HUES6 (cell line): ENCODE measurements around the gene NCKAP5.
"Not testable (repeated sequence)": the region's sequence is repeated elsewhere in the genome, so short reads cannot be mapped to it uniquely, and the experiment has no call there.

Source experiments
- H3K27ac ChIP-seq: 2 replicates; pipeline ENCODE4 v1.7.0; 2013; ENCODE audit warnings: low read depth, mild to moderate bottlenecking, low read length, inconsistent platforms
- H3K27me3 ChIP-seq: 2 replicates; pipeline ENCODE4 v1.6.1; 2013; ENCODE audit warnings: low read length; ENCODE audit not compliant: control insufficient read depth, insufficient read depth
- H3K36me3 ChIP-seq: 2 replicates; pipeline ENCODE4 v1.6.1; 2013; ENCODE audit warnings: low read length; ENCODE audit not compliant: control insufficient read depth, insufficient read depth
- H3K4me1 ChIP-seq: 2 replicates; pipeline ENCODE4 v1.6.1; 2013; ENCODE audit warnings: low read length; ENCODE audit not compliant: control insufficient read depth, insufficient read depth
- H3K4me3 ChIP-seq: 2 replicates; pipeline ENCODE4 v1.5.1; 2013; ENCODE audit warnings: low read depth, low read length
- H3K9ac ChIP-seq: one replicate; pipeline ENCODE4 v1.6.1; 2013; ENCODE audit warnings: mild to moderate bottlenecking, low read length
- H3K9me3 ChIP-seq: 2 replicates; pipeline ENCODE4 v1.6.1; 2013; ENCODE audit warnings: low read depth, low read length; ENCODE audit not compliant: control insufficient read depth, insufficient read depth

NCKAP5 gene

GRCh38 chr2:132715386-132716351 is 852.6 kb downstream of the NCKAP5 start:
- no peak overlapping the region for H3K4me3 ChIP-seq
- H3K9ac ChIP-seq: no peak overlapping the region
- no peaks in the 10 kb centered on the region for H3K27me3 ChIP-seq
- H3K27ac ChIP-seq: no peak overlapping the region
- H3K36me3 ChIP-seq: no peaks in the 10 kb centered on the region
- no peaks in the 10 kb centered on the region for H3K9me3 ChIP-seq
- no peaks in the 10 kb centered on the region for H3K4me1 ChIP-seq

DNA sequence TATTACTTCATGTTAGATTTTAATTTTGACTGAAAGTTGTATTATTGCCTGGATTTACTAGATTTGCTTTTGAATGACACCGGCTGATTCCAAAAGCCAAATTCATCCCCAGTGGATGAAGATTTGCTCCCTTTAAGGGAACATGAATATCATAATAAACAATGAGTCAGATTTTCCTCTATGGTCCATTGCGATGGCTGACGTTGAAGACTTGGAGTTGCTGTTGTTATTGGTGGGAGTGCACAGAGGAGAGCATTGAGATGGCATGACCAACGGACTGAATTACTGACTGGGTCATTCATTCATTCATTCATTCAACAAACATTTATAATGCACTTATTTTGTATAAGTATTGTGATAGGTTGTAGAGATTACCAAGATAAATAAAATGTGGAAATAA is 864.9 kb downstream of the NCKAP5 start:
- Histone ChIP-seq H3K9me3 (no peaks in the 10 kb centered on the region), H3K36me3 (no peaks in the 10 kb centered on the region), H3K27ac (no peak overlapping the region), H3K9ac (no peak overlapping the region), H3K27me3 (no peaks in the 10 kb centered on the region), H3K4me1 (no peaks in the 10 kb centered on the region), H3K4me3 (no peak overlapping the region)

- Histone ChIP-seq H3K27ac (no peak overlapping the region), H3K9me3 (no peaks in the 10 kb centered on the region), H3K36me3 (no peaks in the 10 kb centered on the region), H3K4me3 (no peak overlapping the region), H3K4me1 (no peaks in the 10 kb centered on the region), H3K27me3 (no peaks in the 10 kb centered on the region), H3K9ac (no peak overlapping the region)
Observed at GRCh38 chr2:132701810-132702209, 866.5 kb downstream of the NCKAP5 start.

DNA sequence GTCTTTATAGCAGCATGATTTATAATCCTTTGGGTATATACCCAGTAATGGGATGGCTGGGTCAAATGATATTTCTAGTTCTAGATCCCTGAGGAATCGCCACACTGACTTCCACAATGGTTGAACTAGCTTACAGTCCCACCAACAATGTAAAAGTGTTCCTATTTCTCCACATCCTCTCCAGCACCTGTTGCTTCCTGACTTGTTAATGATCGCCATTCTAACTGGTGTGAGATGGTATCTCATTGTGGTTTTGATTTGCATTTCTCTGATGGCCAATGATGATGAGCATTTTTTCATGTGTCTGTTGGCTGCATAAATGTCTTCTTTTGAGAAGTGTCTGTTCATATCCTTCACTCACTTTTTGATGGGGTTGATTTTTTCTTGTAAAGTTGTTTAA is 868.5 kb downstream of the NCKAP5 start:
- not testable (repeated sequence) for H3K4me1 ChIP-seq, H3K9me3 ChIP-seq, H3K36me3 ChIP-seq, H3K27ac ChIP-seq, H3K4me3 ChIP-seq, H3K27me3 ChIP-seq, H3K9ac ChIP-seq

DNA sequence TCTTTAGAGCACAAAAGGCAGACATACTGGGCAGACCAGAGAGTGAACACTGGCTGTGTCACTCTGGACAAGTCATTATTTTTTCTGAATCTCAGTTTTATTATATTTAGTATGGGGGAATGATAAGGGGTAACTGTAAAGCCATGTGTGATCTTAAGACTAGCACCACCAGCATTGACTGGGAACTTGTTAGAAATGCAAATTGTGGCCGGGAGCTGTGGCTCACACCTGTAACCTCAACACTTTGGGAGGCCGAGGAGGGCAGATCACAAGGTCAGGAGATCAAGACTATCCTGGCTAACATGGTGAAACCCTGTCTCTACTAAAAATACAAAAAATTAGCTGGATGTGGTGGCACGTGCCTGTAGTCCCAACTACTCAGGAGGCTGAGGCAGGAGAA is 869.9 kb downstream of the NCKAP5 start:
- not testable (repeated sequence) for H3K27ac ChIP-seq, H3K27me3 ChIP-seq, H3K4me3 ChIP-seq, H3K9ac ChIP-seq, H3K9me3 ChIP-seq, H3K36me3 ChIP-seq, H3K4me1 ChIP-seq

- H3K4me3 ChIP-seq: no peak overlapping the region
- H3K27ac ChIP-seq: no peak overlapping the region
- no peaks in the 10 kb centered on the region for H3K9me3 ChIP-seq
- no peaks in the 10 kb centered on the region for H3K4me1 ChIP-seq
- no peak overlapping the region for H3K9ac ChIP-seq
- no peaks in the 10 kb centered on the region for H3K27me3 ChIP-seq
- H3K36me3 ChIP-seq: no peaks in the 10 kb centered on the region
Observed at GRCh38 chr2:132697556-132698205, 870.6 kb downstream of the NCKAP5 start.

- H3K36me3 ChIP-seq: no peaks in the 10 kb centered on the region
- H3K27ac ChIP-seq: no peak overlapping the region
- H3K9me3 ChIP-seq: no peaks in the 10 kb centered on the region
- H3K4me3 ChIP-seq: no peak overlapping the region
- no peaks in the 10 kb centered on the region for H3K4me1 ChIP-seq
- H3K27me3 ChIP-seq: no peaks in the 10 kb centered on the region
- H3K9ac ChIP-seq: no peak overlapping the region
Observed at GRCh38 chr2:132692816-132693215, 875.4 kb downstream of the NCKAP5 start.

GRCh38 chr2:132691556-132691955 is 876.7 kb downstream of the NCKAP5 start:
- Histone ChIP-seq H3K4me1 (no peaks in the 10 kb centered on the region), H3K4me3 (no peak overlapping the region), H3K27ac (no peak overlapping the region), H3K9ac (no peak overlapping the region), H3K27me3 (no peaks in the 10 kb centered on the region), H3K36me3 (no peaks in the 10 kb centered on the region), H3K9me3 (no peaks in the 10 kb centered on the region)

- H3K27me3 ChIP-seq: no peaks in the 10 kb centered on the region
- no peaks in the 10 kb centered on the region for H3K4me1 ChIP-seq
- H3K27ac ChIP-seq: no peak overlapping the region
- no peaks in the 10 kb centered on the region for H3K9me3 ChIP-seq
- H3K9ac ChIP-seq: no peak overlapping the region
- no peak overlapping the region for H3K4me3 ChIP-seq
- H3K36me3 ChIP-seq: no peaks in the 10 kb centered on the region
Observed at GRCh38 chr2:132690664-132691303, 877.5 kb downstream of the NCKAP5 start.

DNA sequence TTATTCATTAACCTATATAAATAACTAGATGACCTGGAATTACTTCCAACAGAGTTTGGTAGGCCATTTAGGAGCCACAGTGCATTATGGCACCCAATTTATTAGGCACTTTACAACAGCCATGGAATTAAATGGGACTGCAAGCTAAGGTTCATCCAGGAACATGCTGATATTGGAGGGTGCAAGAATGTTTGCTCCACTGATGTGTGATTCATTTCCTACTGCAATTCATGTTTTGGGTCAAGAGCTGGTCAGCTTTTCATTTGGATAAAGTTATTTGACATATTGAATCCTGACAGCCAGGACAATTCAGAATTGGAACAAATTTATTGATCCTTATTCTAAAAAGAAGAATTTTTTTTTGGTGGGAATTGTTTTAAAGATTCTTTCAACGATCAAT is 886.5 kb downstream of the NCKAP5 start:
- H3K27me3 ChIP-seq: no peaks in the 10 kb centered on the region
- no peaks in the 10 kb centered on the region for H3K36me3 ChIP-seq
- no peak overlapping the region for H3K4me3 ChIP-seq
- H3K9ac ChIP-seq: no peak overlapping the region
- no peaks in the 10 kb centered on the region for H3K9me3 ChIP-seq
- no peaks in the 10 kb centered on the region for H3K4me1 ChIP-seq
- H3K27ac ChIP-seq: no peak overlapping the region

GRCh38 chr2:132680544-132680943 is 887.7 kb downstream of the NCKAP5 start:
- H3K36me3 ChIP-seq: no peaks in the 10 kb centered on the region
- no peak overlapping the region for H3K9ac ChIP-seq
- no peaks in the 10 kb centered on the region for H3K9me3 ChIP-seq
- no peaks in the 10 kb centered on the region for H3K27me3 ChIP-seq
- H3K4me1 ChIP-seq: no peaks in the 10 kb centered on the region
- H3K27ac ChIP-seq: no peak overlapping the region
- no peak overlapping the region for H3K4me3 ChIP-seq
